WI38 (cell line): ENCODE data around the gene RXRA.
"Not testable (repeated sequence)": the region's sequence is repeated elsewhere in the genome, so short reads cannot be mapped to it uniquely, and the experiment has no call there.

ENCODE experiments used
- H3K4me3 ChIP-seq: 2 replicates; pipeline ENCODE4 v1.5.1; 2011; ENCODE audit warnings: low read depth, mild to moderate bottlenecking, control low read depth, low read length
- CTCF ChIP-seq: IDR thresholded peaks from 2 replicates; pipeline ENCODE4 v1.5.1; 2012; ENCODE audit warnings: low read depth, mild to moderate bottlenecking, control low read depth, low read length

RXRA gene

DNA sequence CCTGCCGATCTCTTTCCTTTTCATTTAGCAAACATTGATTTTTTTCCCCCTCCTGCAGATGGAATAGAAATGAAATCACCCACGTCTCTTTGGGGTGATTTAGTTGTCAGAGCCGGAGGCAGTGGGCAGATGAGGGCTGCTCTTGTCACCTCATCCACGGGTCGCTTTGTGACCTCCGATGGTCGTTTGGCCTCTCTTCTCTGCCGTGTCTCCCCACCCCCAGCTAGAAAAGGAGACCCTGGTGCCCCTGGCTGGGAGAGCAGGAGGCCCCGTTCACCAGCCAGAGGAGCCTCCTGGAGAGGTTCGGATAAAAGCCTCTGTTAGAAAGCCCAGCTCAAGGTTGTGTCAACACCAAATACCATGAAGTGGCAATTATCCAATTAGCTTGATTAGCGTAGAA lies 21.6 kb upstream of the RXRA start:
- H3K4me3 ChIP-seq, result no peak overlapping the region
- no peak for TF ChIP-seq CTCF

DNA sequence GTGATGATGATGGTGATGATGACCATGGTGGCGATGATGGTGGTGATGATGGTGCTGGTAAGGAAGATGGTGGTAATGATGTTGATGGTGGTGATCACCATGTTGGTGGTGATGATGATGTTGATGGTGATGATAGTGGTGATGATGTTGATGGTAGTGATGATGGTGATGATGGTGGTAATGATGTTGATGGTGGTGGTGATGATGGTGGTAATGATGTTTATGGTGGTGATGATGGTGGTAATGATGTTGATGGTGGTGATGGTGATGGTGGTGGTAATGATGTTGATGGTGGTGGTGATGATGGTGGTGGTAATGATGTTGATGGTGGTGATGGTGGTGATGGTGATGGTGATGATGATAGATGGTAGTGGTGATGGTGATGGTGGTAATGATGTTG lies 20.7 kb upstream of the RXRA start:
- no peak for TF ChIP-seq CTCF
- no peak overlapping the region for H3K4me3 ChIP-seq

DNA sequence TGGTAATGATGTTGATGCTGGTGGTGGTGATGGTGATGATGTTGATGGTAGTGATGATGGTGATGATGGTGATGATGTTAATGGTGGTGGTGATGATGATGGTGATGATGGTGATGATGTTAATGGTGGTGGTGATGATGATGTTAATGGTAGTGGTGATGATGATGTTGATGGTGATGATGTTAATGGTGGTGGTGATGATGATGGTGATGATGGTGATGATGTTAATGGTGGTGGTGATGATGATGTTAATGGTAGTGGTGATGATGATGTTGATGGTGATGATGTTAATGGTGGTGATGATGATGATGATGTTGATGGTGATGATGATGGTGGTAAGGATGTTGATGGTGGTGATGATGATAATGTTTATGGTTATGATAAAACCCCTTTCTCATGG lies 20.2 kb upstream of the RXRA start:
- not testable (repeated sequence) for H3K4me3 ChIP-seq

GRCh38 chr9:134306636-134307600 lies 19.3 kb upstream of the RXRA start:
- H3K4me3 ChIP-seq, result no peak overlapping the region
- no peak for TF ChIP-seq CTCF

GRCh38 chr9:134307674-134308638 lies 18.3 kb upstream of the RXRA start:
- no peak for TF ChIP-seq CTCF
- H3K4me3 ChIP-seq, result no peak overlapping the region

- H3K4me3 ChIP-seq, result not testable (repeated sequence)
Observed at GRCh38 chr9:134308639-134309220, 17.5 kb upstream of the RXRA start.

DNA sequence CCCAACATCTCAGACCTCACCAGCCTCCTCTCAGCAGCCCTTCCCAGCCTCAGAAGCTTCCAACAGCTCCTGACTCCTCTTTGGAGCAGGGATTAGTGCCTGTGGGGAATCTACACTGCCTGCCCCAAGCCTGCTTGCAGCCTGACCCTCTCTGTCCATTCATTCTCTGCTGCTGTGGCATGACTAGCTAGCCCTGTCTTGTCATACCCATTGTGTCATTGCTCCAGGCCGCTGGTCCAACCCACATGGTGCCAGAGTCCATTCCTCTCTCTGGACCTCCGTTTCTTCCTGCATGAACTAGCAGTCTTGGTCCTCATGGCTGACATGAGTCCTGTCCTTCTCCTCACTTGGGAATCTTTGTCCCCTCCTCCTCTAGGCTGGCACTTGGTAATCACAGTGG lies 12.8 kb upstream of the RXRA start:
- H3K4me3 ChIP-seq, result no peak overlapping the region

More for the DNA sequence above, 12.8 kb upstream of the RXRA start:
- no peak for TF ChIP-seq CTCF
